Panc1 (cell line): ENCODE results near the gene TMEM63B. TPM values are rescaled to one million over a fixed set of nuclear protein-coding genes. Genes with fewer than 3 reads are reported as not detected.
A peak's percentile ranks its signal among the peaks of the same experiment; 100 is the strongest.

Experiments
- ATAC-seq: fragments of 200-7000 bp; cut with Tn5 transposase; 2 replicates; pipeline ENCODE4 v1.9.1; 2020; ENCODE audit warnings: mild to moderate bottlenecking, moderate library complexity
- BruUV-seq: library from RNA; stranded (reverse); fragments of 400-500 nt; replicated peaks from 2 replicates; lab custom pipeline; 2021; lab: Mats Ljungman, UMichigan
- CTCF ChIA-PET: fragments of 300-600 bp; sonication (Branson Sonifier 250); formaldehyde crosslinking; loops from one replicate; lab custom pipeline; 2022; ENCODE audit warnings: antibody characterized with exemption; lab: Charles Lee
- POLR2A ChIA-PET: fragments of 300-600 bp; sonication (Branson Sonifier 250); formaldehyde crosslinking; loops from one replicate; lab custom pipeline; 2022; ENCODE audit warnings: antibody characterized with exemption; lab: Charles Lee
- DNase-seq: peaks from one replicate; pipeline ENCODE4 v3.0.0-alpha.2; 2010; ENCODE audit warnings: low read depth, low spot score
- H3K27ac ChIP-seq: 2 replicates; pipeline ENCODE4 v1.5.1; 2011; ENCODE audit warnings: mild to moderate bottlenecking, low read length, inconsistent platforms
- H3K27me3 ChIP-seq: fragments of 200-500 bp; sonication (Bioruptor generic); 2 replicates; pipeline ENCODE4 v1.6.0; 2014; ENCODE audit warnings: low read length, inconsistent platforms; ENCODE audit not compliant: control insufficient read depth, insufficient read depth
- H3K36me3 ChIP-seq: fragments of 200-500 bp; sonication (Bioruptor generic); 2 replicates; pipeline ENCODE4 v1.5.1; 2014; ENCODE audit warnings: inconsistent platforms, mild to moderate bottlenecking, low read length, moderate library complexity; ENCODE audit not compliant: control insufficient read depth, insufficient read depth
- H3K4me1 ChIP-seq: 2 replicates; pipeline ENCODE4 v1.5.1; 2011; ENCODE audit warnings: inconsistent platforms, mild to moderate bottlenecking, low read length, moderate library complexity; ENCODE audit not compliant: control insufficient read depth, insufficient read depth
- H3K4me3 ChIP-seq, 2 experiments: 2 replicates each; pipeline ENCODE4 v1.5.1; 2011 to 2012; ENCODE audit warnings: low read depth in 2 of 2, low read length in 2 of 2, mild to moderate bottlenecking in 2 of 2, inconsistent platforms in 1 of 2, moderate library complexity in 1 of 2
- H3K9me3 ChIP-seq: fragments of 200-500 bp; sonication (Bioruptor generic); 2 replicates; pipeline ENCODE4 v1.5.1; 2014; ENCODE audit warnings: low read depth, mild to moderate bottlenecking, inconsistent platforms, low read length, moderate library complexity; ENCODE audit not compliant: control insufficient read depth, insufficient read depth
- CTCF ChIP-seq: fragments of 450-650 bp; IDR thresholded peaks from 2 replicates; pipeline ENCODE4 v1.5.1; 2017; ENCODE audit warnings: mild to moderate bottlenecking
- POLR2AphosphoS5 ChIP-seq: IDR thresholded peaks from 2 replicates; pipeline ENCODE4 v1.6.1; 2012; ENCODE audit warnings: mild to moderate bottlenecking, low read depth, low read length, moderate library complexity
- SIN3A ChIP-seq: IDR thresholded peaks from 2 replicates; pipeline ENCODE4 v1.6.1; 2012; ENCODE audit warnings: low read depth, mild to moderate bottlenecking, low read length, moderate library complexity, borderline replicate concordance; ENCODE audit not compliant: insufficient read depth
- in situ Hi-C: cut with HindIII; loops from 2 replicates; pipeline ENCODE4 v1.10.0; 2016; ENCODE audit warnings: low sequenced_read_pairs, low pct_unique_long_range_greater_than_20kb
- intact Hi-C: fragments of 100-400 bp; cut with micrococcal nuclease; formaldehyde crosslinking; loops from one replicate; pipeline ENCODE4 v1.10.0; 2022; ENCODE audit not compliant: unreplicated experiment
- total RNA-seq: library from RNA; stranded (reverse); gene quantifications from one replicate; pipeline ENCODE4 v1.2.1, GENCODE V29; 2021; ENCODE audit not compliant: unreplicated experiment
- TF ChIP-seq, protein P1 (sequence below), 2 experiments: IDR thresholded peaks; 2 replicates each; pipeline ENCODE4 v1.6.1; 2011 to 2012; ENCODE audit warnings: low read depth in 2 of 2, control low read depth in 1 of 2, low read length in 1 of 2, mild to moderate bottlenecking in 1 of 2, moderate library complexity in 1 of 2; ENCODE audit not compliant: insufficient read depth in 1 of 2

The TMEM63B gene
- total RNA-seq, 1 experiment from 2014 or later: 54.1 TPM

DNA sequence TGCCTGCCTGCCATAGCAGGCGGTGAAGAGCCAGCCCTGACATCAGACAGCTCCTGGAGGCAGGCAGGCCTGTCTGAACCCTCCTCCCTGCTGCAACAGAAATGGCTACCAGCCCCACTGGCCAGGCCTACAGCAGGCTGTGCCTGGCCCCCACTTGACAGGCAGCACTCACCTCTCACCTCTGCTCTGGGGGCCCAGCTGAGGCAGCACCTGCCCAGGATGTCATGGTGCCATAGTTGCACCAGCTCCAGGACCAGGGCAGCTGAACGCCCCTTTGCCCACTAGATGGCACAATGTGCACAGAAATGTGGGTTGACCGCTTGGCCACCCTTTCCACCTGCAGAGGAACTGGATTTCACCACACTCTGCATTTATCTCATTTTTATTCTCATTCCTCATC lies 30.7 kb upstream of the TMEM63B start:
- Histone ChIP-seq H3K27me3 (no peaks in the 10 kb centered on the region), H3K36me3 (no peaks in the 10 kb centered on the region), H3K4me3 (no peak overlapping the region), H3K27ac (no peak overlapping the region), H3K4me1 (no peaks in the 10 kb centered on the region), H3K9me3 (no peaks in the 10 kb centered on the region)
- peak; percentile 86 for ATAC-seq
- TF ChIP-seq SIN3A: no peak
- TF ChIP-seq CTCF: peak; percentile 82
- ChIA-PET CTCF (interaction anchor here (0.5 to 0.8 kb wide), 5 partner anchors 13 to 241 kb away, joined by 3 to 7 read pairs (median 6); no protein-coding TSS in a partner anchor), POLR2A (interaction anchor here (0.6 to 0.7 kb wide), 2 partner anchors 33 to 130 kb away, joined by 3 read pairs; no protein-coding TSS in a partner anchor)
- intact Hi-C loops: loop anchor here (1.0 to 10.0 kb wide), 3 partner anchors 55 to 241 kb away; partner anchors contain the start of gene SLC35B2
- in situ Hi-C loops: no loop called here
- no TSS peak for BruUV-seq
- no peak for DNase-seq

DNA sequence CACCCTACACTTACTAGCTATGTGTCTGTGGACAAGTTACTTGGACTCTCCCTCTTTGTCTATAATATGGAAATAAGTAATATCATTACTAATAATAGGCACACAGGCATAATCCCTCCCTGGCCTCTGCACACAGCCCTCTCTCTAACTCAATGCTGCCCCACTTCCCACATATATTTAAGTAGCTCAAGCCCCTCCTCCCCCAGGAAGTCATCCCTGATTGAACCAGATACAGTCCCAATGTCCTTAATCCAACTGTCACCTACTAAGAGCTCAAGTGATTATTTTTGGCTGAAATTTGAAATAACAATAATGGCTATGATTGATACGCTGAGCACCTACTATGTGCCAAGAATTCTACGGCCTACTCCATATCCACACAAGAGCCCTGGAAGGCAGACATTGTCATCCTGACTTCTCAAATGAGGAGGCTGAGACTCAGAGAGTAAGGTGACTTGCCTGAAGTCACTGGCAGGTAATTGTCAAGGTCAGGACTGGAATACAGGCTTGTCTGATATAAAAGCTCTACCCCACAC lies 29.5 kb upstream of the TMEM63B start:
- Histone ChIP-seq H3K4me3 (no peak overlapping the region), H3K27me3 (no peaks in the 10 kb centered on the region), H3K27ac (no peak overlapping the region), H3K36me3 (no peaks in the 10 kb centered on the region), H3K4me1 (no peaks in the 10 kb centered on the region), H3K9me3 (no peaks in the 10 kb centered on the region)
- TF ChIP-seq, protein P1, sequence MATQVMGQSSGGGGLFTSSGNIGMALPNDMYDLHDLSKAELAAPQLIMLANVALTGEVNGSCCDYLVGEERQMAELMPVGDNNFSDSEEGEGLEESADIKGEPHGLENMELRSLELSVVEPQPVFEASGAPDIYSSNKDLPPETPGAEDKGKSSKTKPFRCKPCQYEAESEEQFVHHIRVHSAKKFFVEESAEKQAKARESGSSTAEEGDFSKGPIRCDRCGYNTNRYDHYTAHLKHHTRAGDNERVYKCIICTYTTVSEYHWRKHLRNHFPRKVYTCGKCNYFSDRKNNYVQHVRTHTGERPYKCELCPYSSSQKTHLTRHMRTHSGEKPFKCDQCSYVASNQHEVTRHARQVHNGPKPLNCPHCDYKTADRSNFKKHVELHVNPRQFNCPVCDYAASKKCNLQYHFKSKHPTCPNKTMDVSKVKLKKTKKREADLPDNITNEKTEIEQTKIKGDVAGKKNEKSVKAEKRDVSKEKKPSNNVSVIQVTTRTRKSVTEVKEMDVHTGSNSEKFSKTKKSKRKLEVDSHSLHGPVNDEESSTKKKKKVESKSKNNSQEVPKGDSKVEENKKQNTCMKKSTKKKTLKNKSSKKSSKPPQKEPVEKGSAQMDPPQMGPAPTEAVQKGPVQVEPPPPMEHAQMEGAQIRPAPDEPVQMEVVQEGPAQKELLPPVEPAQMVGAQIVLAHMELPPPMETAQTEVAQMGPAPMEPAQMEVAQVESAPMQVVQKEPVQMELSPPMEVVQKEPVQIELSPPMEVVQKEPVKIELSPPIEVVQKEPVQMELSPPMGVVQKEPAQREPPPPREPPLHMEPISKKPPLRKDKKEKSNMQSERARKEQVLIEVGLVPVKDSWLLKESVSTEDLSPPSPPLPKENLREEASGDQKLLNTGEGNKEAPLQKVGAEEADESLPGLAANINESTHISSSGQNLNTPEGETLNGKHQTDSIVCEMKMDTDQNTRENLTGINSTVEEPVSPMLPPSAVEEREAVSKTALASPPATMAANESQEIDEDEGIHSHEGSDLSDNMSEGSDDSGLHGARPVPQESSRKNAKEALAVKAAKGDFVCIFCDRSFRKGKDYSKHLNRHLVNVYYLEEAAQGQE (IDR thresholded peaks at IDR 0.05; ENCODE audit: insufficient read depth in 1 of 2, low read depth in 2 of 2, low read length in 1 of 2): no peak
- TF ChIP-seq POLR2AphosphoS5 (no peak), SIN3A (no peak), CTCF (no peak)
- DNase-seq (no peak), ATAC-seq (no peak)
- CTCF ChIA-PET: interaction anchor here (0.7 kb wide), 1 partner anchor 404 kb away, joined by 4 read pairs; no protein-coding TSS in a partner anchor
- intact Hi-C loops: loop anchor here (5.0 to 10.0 kb wide), 2 partner anchors 157 to 239 kb away; partner anchors contain the start of gene SLC35B2
- in situ Hi-C loops: no loop called here
- BruUV-seq: no TSS peak
- POLR2A ChIA-PET: interaction anchor here (0.7 kb wide), 1 partner anchor 92 kb away, joined by 3 read pairs; no protein-coding TSS in a partner anchor
